ENCODE measurements around the gene RNU1-1. TPM values are rescaled to one million over a fixed set of nuclear protein-coding genes. Genes with fewer than 3 reads are reported as not detected.
"Not testable (repeated sequence)": the region's sequence is repeated elsewhere in the genome, so short reads cannot be mapped to it uniquely, and the experiment has no call there.

Gene RNU1-1
- total and polyA plus RNA-seq, 2 experiments from 2014 or later = under 0.01 TPM; not detected in 1

GRCh38 chr1:16520435-16521287, 6.6 kb upstream of the RNU1-1 start:
- not testable (repeated sequence) for H3K9me3 ChIP-seq (ENCODE audit: low read depth); H3K4me1 ChIP-seq (ENCODE audit: low read depth); H3K4me3 ChIP-seq; H3K36me3 ChIP-seq; H3K27ac ChIP-seq
- peak in 1 of 2 donors; percentile 29 for DNase-seq (ENCODE audit: low read depth in 1 of 2, low spot score in 1 of 2)
- peaks cover 26% of the 10 kb centered on the region for H3K27me3 ChIP-seq
- peak; percentile 3 for TF ChIP-seq CTCF (IDR thresholded peaks at IDR 0.05; ENCODE audit: low read depth, low read length)

GRCh38 chr1:16519255-16519951, 5.3 kb upstream of the RNU1-1 start:
- H3K27me3 ChIP-seq = peaks cover 26% of the 10 kb centered on the region
- H3K4me3 ChIP-seq; H3K9me3 ChIP-seq (ENCODE audit: low read depth); H3K36me3 ChIP-seq; H3K27ac ChIP-seq; H3K4me1 ChIP-seq (ENCODE audit: low read depth): not testable (repeated sequence)
- DNase-seq (ENCODE audit: low read depth in 1 of 2, low spot score in 1 of 2) = peak in 1 of 2 donors; percentile 88

- H3K4me1 ChIP-seq (ENCODE audit: low read depth); H3K27ac ChIP-seq; H3K4me3 ChIP-seq; H3K9me3 ChIP-seq (ENCODE audit: low read depth); H3K36me3 ChIP-seq; DNase-seq (ENCODE audit: low read depth in 1 of 2, low spot score in 1 of 2): not testable (repeated sequence)
- H3K27me3 ChIP-seq = peaks cover 26% of the 10 kb centered on the region
These were observed 4.8 kb upstream of the RNU1-1 start for GRCh38 chr1:16518913-16519254.

GRCh38 chr1:16516694-16517410, 2.8 kb upstream of the RNU1-1 start:
- not testable (repeated sequence) for H3K4me1 ChIP-seq (ENCODE audit: low read depth); H3K9me3 ChIP-seq (ENCODE audit: low read depth); DNase-seq (ENCODE audit: low read depth in 1 of 2, low spot score in 1 of 2); H3K4me3 ChIP-seq; H3K36me3 ChIP-seq; H3K27ac ChIP-seq
- H3K27me3 ChIP-seq = peaks cover 20% of the 10 kb centered on the region

GRCh38 chr1:16513412-16514106, 526 bp downstream of the RNU1-1 start:
- Histone ChIP-seq H3K4me3 (peak overlapping the region; percentile 11), H3K27ac (peak overlapping the region; percentile 82)
- not testable (repeated sequence) for H3K9me3 ChIP-seq (ENCODE audit: low read depth); H3K4me1 ChIP-seq (ENCODE audit: low read depth); H3K36me3 ChIP-seq; H3K27me3 ChIP-seq
- peak; percentile 83 to 93 for DNase-seq (ENCODE audit: low read depth in 1 of 2, low spot score in 1 of 2)

- not testable (repeated sequence) for H3K27ac ChIP-seq; H3K4me3 ChIP-seq; H3K27me3 ChIP-seq; H3K36me3 ChIP-seq; H3K9me3 ChIP-seq (ENCODE audit: low read depth); DNase-seq (ENCODE audit: low read depth in 1 of 2, low spot score in 1 of 2); H3K4me1 ChIP-seq (ENCODE audit: low read depth)
These were observed 1.3 kb downstream of the RNU1-1 start for GRCh38 chr1:16512624-16513411.

GRCh38 chr1:16511926-16512325, 2.2 kb downstream of the RNU1-1 start:
- H3K4me3 ChIP-seq; H3K36me3 ChIP-seq; H3K9me3 ChIP-seq (ENCODE audit: low read depth); H3K27ac ChIP-seq; H3K27me3 ChIP-seq; H3K4me1 ChIP-seq (ENCODE audit: low read depth); DNase-seq (ENCODE audit: low read depth in 1 of 2, low spot score in 1 of 2): not testable (repeated sequence)

- not testable (repeated sequence) for H3K36me3 ChIP-seq; H3K27ac ChIP-seq; H3K27me3 ChIP-seq; H3K9me3 ChIP-seq (ENCODE audit: low read depth); H3K4me1 ChIP-seq (ENCODE audit: low read depth); H3K4me3 ChIP-seq
- peak; percentile 28 to 47 for DNase-seq (ENCODE audit: low read depth in 1 of 2, low spot score in 1 of 2)
These were observed 5.1 kb downstream of the RNU1-1 start for GRCh38 chr1:16508861-16509445.

- H3K27ac ChIP-seq = peak overlapping the region; percentile 14
- peak in 1 of 2 donors; percentile 35 for DNase-seq (ENCODE audit: low read depth in 1 of 2, low spot score in 1 of 2)
- H3K4me1 ChIP-seq (ENCODE audit: low read depth); H3K27me3 ChIP-seq; H3K36me3 ChIP-seq; H3K9me3 ChIP-seq (ENCODE audit: low read depth); H3K4me3 ChIP-seq: not testable (repeated sequence)
These were observed 7.5 kb downstream of the RNU1-1 start for GRCh38 chr1:16506364-16507136.

GRCh38 chr1:16505870-16506269, 8.2 kb downstream of the RNU1-1 start:
- not testable (repeated sequence) for H3K4me1 ChIP-seq (ENCODE audit: low read depth); DNase-seq (ENCODE audit: low read depth in 1 of 2, low spot score in 1 of 2); H3K4me3 ChIP-seq; H3K36me3 ChIP-seq; H3K9me3 ChIP-seq (ENCODE audit: low read depth); H3K27ac ChIP-seq; H3K27me3 ChIP-seq

Measured in cardiac muscle cell (in vitro differentiated cells and primary cell).